ENCODE measurements around the gene GRAMD1B.

DNA sequence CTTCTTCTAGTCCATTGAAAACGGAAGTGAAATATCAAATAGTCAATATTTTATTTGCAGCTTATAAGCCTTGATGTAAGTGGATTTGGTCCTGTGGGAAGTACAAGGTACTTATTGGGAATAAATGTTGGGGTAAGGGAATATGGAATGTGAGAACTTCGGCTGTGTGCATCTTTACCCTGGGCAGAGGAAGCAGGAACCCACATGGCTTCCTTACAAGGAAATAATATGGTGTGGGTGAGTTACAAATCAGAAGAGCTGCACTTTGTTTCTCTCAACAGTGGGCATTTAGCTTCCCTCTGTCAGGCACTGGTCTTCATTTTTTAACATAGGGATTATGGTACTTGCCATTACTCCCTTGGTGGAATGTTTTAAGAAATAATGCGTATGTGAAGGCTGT lies 146.4 kb downstream of the GRAMD1B start:
- TF ChIP-seq POLR2A (IDR thresholded peaks at IDR 0.05): no peak
- TF ChIP-seq, protein P1, sequence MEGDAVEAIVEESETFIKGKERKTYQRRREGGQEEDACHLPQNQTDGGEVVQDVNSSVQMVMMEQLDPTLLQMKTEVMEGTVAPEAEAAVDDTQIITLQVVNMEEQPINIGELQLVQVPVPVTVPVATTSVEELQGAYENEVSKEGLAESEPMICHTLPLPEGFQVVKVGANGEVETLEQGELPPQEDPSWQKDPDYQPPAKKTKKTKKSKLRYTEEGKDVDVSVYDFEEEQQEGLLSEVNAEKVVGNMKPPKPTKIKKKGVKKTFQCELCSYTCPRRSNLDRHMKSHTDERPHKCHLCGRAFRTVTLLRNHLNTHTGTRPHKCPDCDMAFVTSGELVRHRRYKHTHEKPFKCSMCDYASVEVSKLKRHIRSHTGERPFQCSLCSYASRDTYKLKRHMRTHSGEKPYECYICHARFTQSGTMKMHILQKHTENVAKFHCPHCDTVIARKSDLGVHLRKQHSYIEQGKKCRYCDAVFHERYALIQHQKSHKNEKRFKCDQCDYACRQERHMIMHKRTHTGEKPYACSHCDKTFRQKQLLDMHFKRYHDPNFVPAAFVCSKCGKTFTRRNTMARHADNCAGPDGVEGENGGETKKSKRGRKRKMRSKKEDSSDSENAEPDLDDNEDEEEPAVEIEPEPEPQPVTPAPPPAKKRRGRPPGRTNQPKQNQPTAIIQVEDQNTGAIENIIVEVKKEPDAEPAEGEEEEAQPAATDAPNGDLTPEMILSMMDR (IDR thresholded peaks at IDR 0.05): no peak

Measured in suprapubic skin (tissue), 3 donors.